Measurements from ENCODE around the gene EVC.

Gene EVC

GRCh38 chr4:5710961-5711478, at the start of gene EVC:
Gene EVC (plus strand): TSS chr4:5711201. CDS start chr4:5711381, 180 bp downstream.
- no peaks in the 10 kb centered on the region; the same call in none of the 2 replicates for H3K9me3 ChIP-seq (ENCODE audit: control insufficient read depth, insufficient read depth, low read length)
- peaks cover 3% of the 10 kb centered on the region; the same call in 1 of the 2 replicates for H3K4me1 ChIP-seq (ENCODE audit: insufficient read depth, low read length)
- H3K9ac ChIP-seq (ENCODE audit: low read depth, low read length) = peak within 1 kb of the TSS; percentile 62
- no peaks in the 10 kb centered on the region for H3K36me3 ChIP-seq (ENCODE audit: insufficient read depth, low read length)

GRCh38 chr4:5661237-5661636, 49.8 kb upstream of the EVC start:
- Histone ChIP-seq H3K4me1 (ENCODE audit: insufficient read depth, low read length) (no peaks in the 10 kb centered on the region), H3K9ac (ENCODE audit: low read depth, low read length) (no peak overlapping the region), H3K9me3 (ENCODE audit: control insufficient read depth, insufficient read depth, low read length) (no peaks in the 10 kb centered on the region), H3K36me3 (ENCODE audit: insufficient read depth, low read length) (peaks cover 6% of the 10 kb centered on the region)

- peaks cover 6% of the 10 kb centered on the region; the same call in 1 of the 2 replicates for H3K9me3 ChIP-seq (ENCODE audit: control insufficient read depth, insufficient read depth, low read length)
- peaks cover 6% of the 10 kb centered on the region for H3K36me3 ChIP-seq (ENCODE audit: insufficient read depth, low read length)
- H3K9ac ChIP-seq (ENCODE audit: low read depth, low read length) = no peak overlapping the region
- H3K4me1 ChIP-seq (ENCODE audit: insufficient read depth, low read length) = no peaks in the 10 kb centered on the region
These were observed 48.4 kb upstream of the EVC start for GRCh38 chr4:5662555-5662954.

GRCh38 chr4:5664778-5665177, 46.2 kb upstream of the EVC start:
- Histone ChIP-seq H3K9ac (ENCODE audit: low read depth, low read length) (no peak overlapping the region), H3K36me3 (ENCODE audit: insufficient read depth, low read length) (peaks cover 6% of the 10 kb centered on the region), H3K9me3 (ENCODE audit: control insufficient read depth, insufficient read depth, low read length) (peaks cover 11% of the 10 kb centered on the region), H3K4me1 (ENCODE audit: insufficient read depth, low read length) (no peaks in the 10 kb centered on the region)

GRCh38 chr4:5666741-5667140, 44.3 kb upstream of the EVC start:
- peaks cover 11% of the 10 kb centered on the region for H3K9me3 ChIP-seq (ENCODE audit: control insufficient read depth, insufficient read depth, low read length)
- no peak overlapping the region for H3K9ac ChIP-seq (ENCODE audit: low read depth, low read length)
- H3K4me1 ChIP-seq (ENCODE audit: insufficient read depth, low read length) = no peaks in the 10 kb centered on the region
- peaks cover 6% of the 10 kb centered on the region for H3K36me3 ChIP-seq (ENCODE audit: insufficient read depth, low read length)

- no peaks in the 10 kb centered on the region for H3K4me1 ChIP-seq (ENCODE audit: insufficient read depth, low read length)
- no peaks in the 10 kb centered on the region; the same call in 1 of the 2 replicates for H3K36me3 ChIP-seq (ENCODE audit: insufficient read depth, low read length)
- no peak overlapping the region for H3K9ac ChIP-seq (ENCODE audit: low read depth, low read length)
- no peaks in the 10 kb centered on the region for H3K9me3 ChIP-seq (ENCODE audit: control insufficient read depth, insufficient read depth, low read length)
These were observed 34.2 kb upstream of the EVC start for GRCh38 chr4:5676763-5677162.

- Histone ChIP-seq H3K9me3 (ENCODE audit: control insufficient read depth, insufficient read depth, low read length) (no peaks in the 10 kb centered on the region), H3K36me3 (ENCODE audit: insufficient read depth, low read length) (no peaks in the 10 kb centered on the region; the same call in 1 of the 2 replicates), H3K4me1 (ENCODE audit: insufficient read depth, low read length) (no peaks in the 10 kb centered on the region), H3K9ac (ENCODE audit: low read depth, low read length) (no peak overlapping the region)
These were observed 32.0 kb upstream of the EVC start for GRCh38 chr4:5678977-5679376.

- Histone ChIP-seq H3K9ac (ENCODE audit: low read depth, low read length) (no peak overlapping the region), H3K4me1 (ENCODE audit: insufficient read depth, low read length) (no peaks in the 10 kb centered on the region), H3K9me3 (ENCODE audit: control insufficient read depth, insufficient read depth, low read length) (no peaks in the 10 kb centered on the region), H3K36me3 (ENCODE audit: insufficient read depth, low read length) (no peaks in the 10 kb centered on the region; the same call in 1 of the 2 replicates)
These were observed 27.4 kb upstream of the EVC start for GRCh38 chr4:5683566-5683965.

- Histone ChIP-seq H3K36me3 (ENCODE audit: insufficient read depth, low read length) (peaks cover 3% of the 10 kb centered on the region; the same call in 1 of the 2 replicates), H3K9me3 (ENCODE audit: control insufficient read depth, insufficient read depth, low read length) (no peaks in the 10 kb centered on the region), H3K9ac (ENCODE audit: low read depth, low read length) (no peak overlapping the region), H3K4me1 (ENCODE audit: insufficient read depth, low read length) (no peaks in the 10 kb centered on the region)
These were observed 25.7 kb upstream of the EVC start for GRCh38 chr4:5685296-5685695.

- H3K36me3 ChIP-seq (ENCODE audit: insufficient read depth, low read length) = peaks cover 3% of the 10 kb centered on the region; the same call in 1 of the 2 replicates
- H3K9ac ChIP-seq (ENCODE audit: low read depth, low read length) = no peak overlapping the region
- no peaks in the 10 kb centered on the region for H3K4me1 ChIP-seq (ENCODE audit: insufficient read depth, low read length)
- H3K9me3 ChIP-seq (ENCODE audit: control insufficient read depth, insufficient read depth, low read length) = no peaks in the 10 kb centered on the region
These were observed 24.7 kb upstream of the EVC start for GRCh38 chr4:5686338-5686737.

GRCh38 chr4:5689065-5689464, 21.9 kb upstream of the EVC start:
- H3K9me3 ChIP-seq (ENCODE audit: control insufficient read depth, insufficient read depth, low read length) = no peaks in the 10 kb centered on the region
- peaks cover 3% of the 10 kb centered on the region; the same call in 1 of the 2 replicates for H3K36me3 ChIP-seq (ENCODE audit: insufficient read depth, low read length)
- H3K9ac ChIP-seq (ENCODE audit: low read depth, low read length) = no peak overlapping the region
- H3K4me1 ChIP-seq (ENCODE audit: insufficient read depth, low read length) = no peaks in the 10 kb centered on the region

GRCh38 chr4:5691491-5692132, 19.4 kb upstream of the EVC start:
- Histone ChIP-seq H3K4me1 (ENCODE audit: insufficient read depth, low read length) (no peaks in the 10 kb centered on the region), H3K36me3 (ENCODE audit: insufficient read depth, low read length) (peaks cover 3% of the 10 kb centered on the region; the same call in 1 of the 2 replicates), H3K9ac (ENCODE audit: low read depth, low read length) (no peak overlapping the region), H3K9me3 (ENCODE audit: control insufficient read depth, insufficient read depth, low read length) (no peaks in the 10 kb centered on the region)

- peaks cover 1% of the 10 kb centered on the region; the same call in 1 of the 2 replicates for H3K36me3 ChIP-seq (ENCODE audit: insufficient read depth, low read length)
- no peaks in the 10 kb centered on the region for H3K9me3 ChIP-seq (ENCODE audit: control insufficient read depth, insufficient read depth, low read length)
- no peak overlapping the region for H3K9ac ChIP-seq (ENCODE audit: low read depth, low read length)
- no peaks in the 10 kb centered on the region for H3K4me1 ChIP-seq (ENCODE audit: insufficient read depth, low read length)
These were observed 17.1 kb upstream of the EVC start for GRCh38 chr4:5693871-5694270.

- Histone ChIP-seq H3K9ac (ENCODE audit: low read depth, low read length) (no peak overlapping the region), H3K4me1 (ENCODE audit: insufficient read depth, low read length) (no peaks in the 10 kb centered on the region), H3K36me3 (ENCODE audit: insufficient read depth, low read length) (no peaks in the 10 kb centered on the region), H3K9me3 (ENCODE audit: control insufficient read depth, insufficient read depth, low read length) (no peaks in the 10 kb centered on the region)
These were observed 14.7 kb upstream of the EVC start for GRCh38 chr4:5696341-5696740.

GRCh38 chr4:5700459-5700858, 10.5 kb upstream of the EVC start:
- Histone ChIP-seq H3K4me1 (ENCODE audit: insufficient read depth, low read length) (no peaks in the 10 kb centered on the region), H3K36me3 (ENCODE audit: insufficient read depth, low read length) (no peaks in the 10 kb centered on the region), H3K9ac (ENCODE audit: low read depth, low read length) (no peak overlapping the region), H3K9me3 (ENCODE audit: control insufficient read depth, insufficient read depth, low read length) (peaks cover 4% of the 10 kb centered on the region; the same call in 1 of the 2 replicates)
